ENCODE results near the gene PRX.
"Not testable (repeated sequence)": the region's sequence is repeated elsewhere in the genome, so short reads cannot be mapped to it uniquely, and the experiment has no call there.

Gene PRX

DNA sequence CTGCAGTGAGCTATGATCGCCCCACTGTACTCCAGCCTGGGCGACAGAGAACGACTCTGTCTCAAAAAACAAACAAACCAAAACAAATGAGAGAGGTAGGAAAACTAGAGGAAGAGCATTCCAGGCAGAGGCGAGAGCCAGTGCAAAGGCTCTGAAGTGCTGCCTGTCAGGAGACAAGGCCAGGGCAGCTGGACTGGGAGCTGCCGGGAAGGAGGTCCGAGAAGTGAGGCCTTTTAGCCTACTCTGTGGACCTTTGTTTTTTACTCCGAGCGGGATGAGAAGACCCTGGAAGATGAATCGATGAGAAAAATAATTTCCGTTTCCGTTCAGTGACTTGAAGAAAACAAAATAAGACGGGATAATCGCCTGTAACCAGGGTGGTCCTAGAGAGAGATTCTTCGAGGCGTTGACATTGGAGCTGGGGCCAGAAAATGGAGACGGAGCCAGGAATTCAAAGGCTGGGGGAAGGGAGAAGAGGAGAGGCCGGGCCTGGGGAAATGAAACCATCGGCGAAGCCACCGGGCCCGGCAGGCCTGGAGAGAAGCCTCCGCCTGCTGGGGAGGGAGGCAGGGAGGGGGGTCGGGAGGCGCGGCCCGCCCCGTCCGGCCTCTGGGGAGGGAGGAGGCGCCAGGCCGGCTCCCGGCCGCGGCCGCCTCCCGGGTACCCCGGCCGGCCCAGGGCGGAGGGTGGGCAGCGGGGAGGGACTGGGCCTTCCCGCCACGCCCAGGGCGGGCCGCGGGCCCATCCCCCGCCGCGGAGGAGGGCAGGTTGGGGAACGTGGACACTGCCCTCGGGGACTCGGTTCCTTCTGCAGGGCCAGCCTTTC is 20.4 kb upstream of the PRX start:
- DNase-seq (ENCODE audit: low read depth), result peak; percentile 19

DNA sequence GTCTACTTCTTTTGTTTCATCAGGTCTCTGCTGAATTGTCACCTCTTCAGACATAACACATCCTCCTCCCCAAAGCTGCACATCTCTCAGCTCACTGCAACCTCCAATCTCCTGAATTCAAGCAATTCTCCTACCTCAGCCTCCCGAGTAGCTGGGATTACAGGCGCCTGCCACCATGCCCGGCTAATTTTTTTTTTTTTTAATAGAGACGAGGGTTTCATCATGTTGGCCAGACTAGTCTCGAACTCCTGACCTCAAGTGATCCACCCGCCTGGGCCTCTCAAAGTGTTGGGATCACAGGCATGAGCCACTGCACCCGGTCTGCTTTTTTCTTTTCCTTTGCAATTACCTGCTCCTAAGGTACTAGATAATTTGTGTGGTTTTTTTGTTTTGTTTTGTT is 19.6 kb upstream of the PRX start:
- not testable (repeated sequence) for DNase-seq (ENCODE audit: low read depth)

DNA sequence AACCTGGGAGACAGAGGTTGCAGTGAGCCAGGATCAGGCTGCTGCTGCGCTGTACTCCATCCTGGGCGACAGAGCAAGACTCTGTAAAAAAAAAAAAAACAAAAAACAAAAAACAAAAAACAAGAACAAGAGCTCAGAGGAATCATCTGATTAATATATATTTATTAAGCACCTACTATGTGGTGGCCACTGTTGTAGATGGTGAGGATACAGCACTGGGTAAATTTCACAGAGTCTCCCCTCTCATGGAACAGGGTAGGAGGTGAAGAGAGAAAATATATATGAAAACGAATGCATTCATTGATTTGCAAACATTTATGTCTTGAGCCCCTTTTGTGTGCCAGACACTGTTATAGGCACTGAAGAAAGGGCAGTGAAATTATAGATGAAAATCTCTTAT is 18.5 kb upstream of the PRX start:
- no peak for DNase-seq (ENCODE audit: low read depth)

- DNase-seq (ENCODE audit: low read depth), result not testable (repeated sequence)
Measured at GRCh38 chr19:40430242-40430641, 17.1 kb upstream of the PRX start.

GRCh38 chr19:40428197-40428596 is 15.0 kb upstream of the PRX start:
- DNase-seq (ENCODE audit: low read depth), result not testable (repeated sequence)

DNA sequence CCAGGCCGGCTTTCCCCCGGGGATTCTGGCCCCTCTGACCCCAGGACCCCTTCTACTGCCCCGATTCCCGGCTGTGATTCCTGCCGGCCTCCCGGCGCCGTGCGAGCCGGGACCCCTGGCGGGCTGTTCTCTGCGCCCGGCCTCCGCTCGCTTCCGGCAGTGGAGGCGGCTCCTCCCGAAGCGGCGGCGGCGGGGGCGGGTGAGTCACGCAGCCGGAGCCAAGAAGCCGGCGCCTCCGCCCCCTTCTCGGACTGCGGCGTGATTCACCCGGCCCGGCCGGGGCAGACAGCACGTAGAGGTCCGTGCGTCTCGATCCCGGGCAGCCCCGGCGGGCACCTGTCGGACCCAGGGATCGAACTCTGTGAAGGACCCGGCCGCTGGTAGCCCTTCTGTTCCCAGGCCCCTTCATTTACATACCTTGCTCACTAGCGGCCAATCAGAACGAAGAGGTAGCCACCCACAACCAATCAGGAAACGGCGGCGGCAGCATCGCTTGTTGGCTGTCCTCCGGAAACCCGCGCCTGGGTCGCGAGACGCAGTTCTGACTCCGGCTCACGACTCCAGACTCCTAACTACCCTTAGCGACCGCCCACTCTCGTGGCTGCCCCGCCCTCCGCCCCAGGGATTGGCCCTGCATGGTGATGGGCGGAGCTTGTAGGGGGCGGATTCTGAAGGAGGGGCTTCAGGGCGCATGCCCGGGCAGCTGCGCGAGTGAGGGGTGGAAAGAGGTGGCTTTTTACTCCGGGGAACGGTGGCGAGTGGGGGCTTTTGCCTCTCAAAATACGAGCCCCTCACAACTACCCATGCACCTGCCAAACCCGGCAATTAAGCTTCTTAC is 12.5 kb upstream of the PRX start, which contains the start of gene SERTAD1:
Gene SERTAD1, minus strand, starts transcription at position 543 of the 838 bp plus-strand sequence. CDS start 2,446 bp downstream, outside the sequence.
- DNase-seq (ENCODE audit: low read depth), result peak; percentile 100

- no peak for DNase-seq (ENCODE audit: low read depth)
Measured at GRCh38 chr19:40424637-40425449, 11.7 kb upstream of the PRX start.

DNA sequence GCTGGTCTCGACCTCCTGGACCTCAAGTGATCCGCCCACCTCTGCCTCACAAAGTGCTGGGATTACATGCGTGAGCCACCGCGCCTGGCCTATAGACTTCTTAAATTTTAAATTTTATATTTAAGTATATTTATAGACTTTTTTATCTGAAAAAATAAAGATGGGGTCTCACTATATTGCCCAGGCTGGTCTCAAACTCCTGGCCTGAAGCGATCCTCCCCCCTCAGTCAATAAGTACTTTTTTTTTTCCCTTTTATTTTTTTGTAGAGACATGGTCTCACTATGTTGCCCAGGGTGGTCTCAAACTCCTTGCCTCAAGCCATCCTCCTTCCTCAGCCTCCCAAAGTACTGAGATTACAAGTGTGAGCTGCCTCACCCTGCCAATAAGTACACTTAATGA is 10.8 kb upstream of the PRX start:
- no peak for DNase-seq (ENCODE audit: low read depth)

GRCh38 chr19:40422748-40423566 is 9.8 kb upstream of the PRX start:
- no peak for DNase-seq (ENCODE audit: low read depth)

DNA sequence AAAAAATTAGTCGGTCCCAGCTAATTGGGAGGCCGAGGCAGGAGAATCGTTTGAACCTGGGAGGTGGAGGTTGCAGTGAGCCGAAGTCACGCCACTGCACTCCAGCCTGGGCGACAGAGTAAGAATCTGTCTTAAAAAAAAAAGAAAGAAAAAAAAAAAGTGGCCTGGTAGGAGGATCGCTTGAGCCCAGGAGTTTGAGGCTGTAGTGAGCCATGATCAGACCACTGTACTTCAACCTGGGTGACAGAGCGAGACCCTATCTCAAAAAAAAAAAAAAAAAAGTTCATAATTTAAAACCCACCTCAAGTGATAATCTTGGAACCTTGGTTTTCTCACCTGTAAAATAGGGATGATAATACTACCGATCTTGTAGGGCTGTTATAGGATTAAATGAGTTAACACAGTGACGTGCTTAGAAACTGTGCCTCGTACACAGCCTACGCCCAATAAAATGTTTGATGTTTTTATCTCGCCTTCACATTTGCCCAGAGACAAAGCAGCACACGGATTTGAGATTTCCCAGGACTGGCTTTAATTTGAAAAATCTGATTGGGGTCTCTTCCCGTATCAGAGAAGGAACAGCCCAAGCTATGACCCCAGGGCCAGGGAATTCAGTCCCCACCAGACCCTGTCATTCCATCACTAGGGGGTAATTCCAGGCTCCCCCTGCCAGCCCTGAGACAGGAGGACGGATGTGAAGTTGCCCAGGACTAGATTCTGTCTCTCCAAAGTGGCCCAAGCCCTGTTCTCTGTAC is 9.0 kb upstream of the PRX start:
- no peak for DNase-seq (ENCODE audit: low read depth)

GRCh38 chr19:40420766-40421765 is 7.9 kb upstream of the PRX start:
- peak; percentile 49 for DNase-seq (ENCODE audit: low read depth)

DNA sequence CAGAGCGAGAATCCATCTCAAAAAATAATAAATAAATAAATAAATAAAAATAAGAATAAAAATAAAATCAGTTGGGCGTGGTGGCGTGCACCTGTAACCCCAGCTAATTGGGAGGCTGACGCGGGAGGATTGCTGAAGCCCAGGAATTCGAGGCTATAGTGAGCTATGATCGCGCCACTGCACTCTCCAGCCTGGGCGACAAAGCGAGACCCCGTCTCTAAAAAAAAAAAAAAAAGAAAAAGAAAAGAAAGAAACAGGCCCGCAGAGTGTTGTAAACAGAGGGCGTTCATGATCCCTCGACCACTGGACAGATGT is 7.2 kb upstream of the PRX start:
- DNase-seq (ENCODE audit: low read depth), result no peak

DNA sequence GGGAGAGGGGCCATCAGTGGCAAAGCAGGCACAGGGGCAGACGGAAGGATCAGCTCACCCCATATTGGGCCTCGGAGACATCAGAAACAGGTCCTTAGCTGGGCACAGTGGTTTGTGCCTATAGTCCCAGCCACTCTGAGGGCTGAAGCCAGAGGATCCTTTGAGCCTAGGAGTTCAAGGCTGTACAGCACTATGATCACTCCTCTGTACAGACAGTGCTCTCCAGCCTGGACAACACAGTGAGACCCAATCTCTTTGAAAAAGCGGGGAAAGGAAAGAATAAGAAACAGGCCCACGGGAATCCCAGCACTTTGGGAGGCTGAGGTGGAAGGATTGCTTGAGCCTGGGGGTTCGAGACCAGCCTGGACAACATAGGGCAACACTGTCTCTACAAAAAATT is 6.6 kb upstream of the PRX start:
- no peak for DNase-seq (ENCODE audit: low read depth)

DNA sequence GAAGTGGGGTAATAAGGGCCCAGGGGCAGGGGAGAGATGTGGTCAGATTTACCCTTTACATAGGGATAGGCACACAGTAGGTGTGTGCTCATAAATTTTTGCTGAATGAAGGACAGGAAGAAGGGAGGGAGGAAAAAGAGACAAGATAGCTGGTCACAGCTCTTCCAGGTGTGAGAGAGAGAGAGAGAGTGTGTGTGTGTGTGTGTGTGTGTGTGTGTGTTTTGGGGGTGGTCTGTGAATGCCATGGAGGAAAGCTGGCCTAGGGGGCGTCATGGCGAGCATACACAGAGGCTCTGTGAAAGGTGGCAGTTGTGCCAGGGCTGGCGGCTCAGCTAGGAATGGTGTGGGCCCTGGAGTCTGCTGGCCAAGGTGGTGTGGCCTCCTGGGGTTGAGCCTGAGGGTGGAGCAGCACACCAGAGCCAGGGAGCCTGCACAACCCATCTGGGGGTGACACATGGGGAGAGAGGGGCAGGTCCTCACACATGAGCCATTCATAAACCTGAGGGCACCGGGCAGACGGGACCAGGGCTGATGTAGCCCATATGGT is 6.0 kb upstream of the PRX start:
- DNase-seq (ENCODE audit: low read depth), result no peak

GRCh38 chr19:40418040-40418439 is 4.9 kb upstream of the PRX start:
- DNase-seq (ENCODE audit: low read depth), result no peak

DNA sequence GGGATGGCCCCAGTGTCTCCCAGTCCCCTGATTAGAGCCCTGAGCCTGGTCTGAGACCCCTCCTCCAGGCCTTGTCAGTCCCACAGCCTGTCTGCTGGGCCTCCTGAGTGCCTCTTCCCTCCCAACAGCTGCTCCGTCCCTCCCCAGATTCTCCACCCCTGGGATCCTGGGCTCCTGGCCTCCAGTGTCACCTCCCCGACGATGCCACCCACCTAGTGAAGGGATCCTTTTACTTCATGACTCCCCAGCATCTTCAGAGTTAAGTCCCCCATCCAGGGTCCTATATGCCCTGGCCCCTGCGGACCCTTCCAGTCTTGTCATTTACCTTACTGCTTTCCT is 4.4 kb upstream of the PRX start:
- no peak for DNase-seq (ENCODE audit: low read depth)

DNA sequence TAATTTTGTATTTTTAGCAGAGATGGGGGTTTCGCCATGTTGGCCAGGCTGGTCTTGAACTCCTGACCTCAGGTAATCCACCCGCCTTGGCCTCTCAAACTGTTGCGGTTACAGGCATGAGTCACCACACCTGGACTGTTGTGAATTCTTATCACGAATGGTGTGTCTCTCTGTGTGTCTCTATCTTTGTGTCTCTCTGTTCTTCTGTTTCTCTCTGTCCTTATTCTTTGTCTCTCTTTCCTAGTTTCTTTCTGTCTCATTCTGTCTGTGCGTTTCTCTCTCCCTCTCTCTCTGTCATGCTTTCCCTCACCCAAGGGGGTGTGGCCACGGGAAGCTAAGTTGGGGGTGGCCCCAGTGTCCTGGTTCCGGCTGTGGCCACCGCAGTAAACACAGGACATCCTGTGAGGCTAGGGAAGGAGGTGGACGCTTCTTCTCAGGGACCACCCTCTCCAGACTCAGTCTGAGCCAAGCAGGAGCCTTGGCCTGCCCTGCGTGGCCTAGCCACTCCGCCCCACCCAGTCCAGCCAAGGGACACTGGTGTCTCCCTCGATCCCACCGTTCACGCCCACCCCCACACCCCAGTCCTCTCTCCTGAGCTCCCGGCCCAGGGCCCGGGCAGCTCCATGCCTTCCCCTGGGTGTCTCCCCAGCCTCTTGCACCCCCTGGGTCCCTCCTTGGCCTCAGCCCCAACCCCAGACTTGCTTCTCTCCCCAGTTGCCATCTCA is 3.9 kb upstream of the PRX start:
- no peak for DNase-seq (ENCODE audit: low read depth)

- no peak for DNase-seq (ENCODE audit: low read depth)
Measured at GRCh38 chr19:40415768-40416167, 2.6 kb upstream of the PRX start.

Measured in activated gamma-delta T cell treated with anti-CD3 and anti-CD28 coated beads, Interleukin-2, amount 50 U/mL, for 16 hours (primary cell).